Omental fat pad (tissue), 4 donors: ENCODE measurements around the gene CDKN1C. TPM values are rescaled to one million over a fixed set of nuclear protein-coding genes. Genes with fewer than 3 reads are reported as not detected.

Source experiments
- ATAC-seq: fragments of 150-250 bp; one replicate; pipeline ENCODE4 v1.9.1; 2016; ENCODE audit warnings: mild to moderate bottlenecking, moderate library complexity; ENCODE audit not compliant: low FRiP score
- DNase-seq: peaks from one replicate; pipeline ENCODE4 v3.0.0-alpha.2; 2019; ENCODE audit warnings: low spot score
- CTCF ChIP-seq, 3 donors: fragments of 450-650 bp; IDR thresholded peaks; one replicate each; pipeline ENCODE4 v1.5.1; 2016 to 2017; ENCODE audit warnings: antibody characterized with exemption in 3 of 3, mild to moderate bottlenecking in 3 of 3, moderate library complexity in 2 of 3
- total RNA-seq, 4 donors: library from RNA; depleted of rRNA; stranded (reverse); fragments of >200 nt; gene quantifications; one replicate each; pipeline ENCODE4 v1.1.0, GENCODE V29; 2016

Gene CDKN1C
- total RNA-seq, 4 donors from 2014 or later = 111 to 314 (median 138) TPM

- DNase-seq = no peak
- no peak for TF ChIP-seq CTCF (IDR thresholded peaks at IDR 0.05)
- ATAC-seq = peak; percentile 60
These were observed 24.9 kb downstream of the CDKN1C start for GRCh38 chr11:2860636-2861035.

- no peak for ATAC-seq
- TF ChIP-seq CTCF (IDR thresholded peaks at IDR 0.05) = no peak
- DNase-seq = no peak
These were observed 25.9 kb downstream of the CDKN1C start for GRCh38 chr11:2859699-2860037.

GRCh38 chr11:2858995-2859698, 26.4 kb downstream of the CDKN1C start:
- TF ChIP-seq CTCF (IDR thresholded peaks at IDR 0.05) = no peak
- no peak for DNase-seq
- no peak for ATAC-seq

- ATAC-seq (no peak), DNase-seq (no peak)
- TF ChIP-seq CTCF (IDR thresholded peaks at IDR 0.05) = no peak
These were observed 27.7 kb downstream of the CDKN1C start for GRCh38 chr11:2857918-2858317.

- DNase-seq = no peak
- no peak for ATAC-seq
- no peak for TF ChIP-seq CTCF (IDR thresholded peaks at IDR 0.05)
These were observed 28.3 kb downstream of the CDKN1C start for GRCh38 chr11:2857276-2857675.

GRCh38 chr11:2855162-2855561, 30.4 kb downstream of the CDKN1C start:
- ATAC-seq (no peak), DNase-seq (no peak)
- no peak for TF ChIP-seq CTCF (IDR thresholded peaks at IDR 0.05)

- TF ChIP-seq CTCF (IDR thresholded peaks at IDR 0.05) = no peak
- ATAC-seq = no peak
- DNase-seq = no peak
These were observed 31.5 kb downstream of the CDKN1C start for GRCh38 chr11:2853997-2854560.
